DND-41 (cell line): ENCODE measurements around the gene TMEM86B.

ENCODE experiments used
- CTCF ChIP-seq: IDR thresholded peaks from 2 replicates; pipeline ENCODE4 v1.5.1; 2012; ENCODE audit warnings: borderline replicate concordance, low read length, moderate library complexity, mild to moderate bottlenecking; ENCODE audit not compliant: poor library complexity, severe bottlenecking; ENCODE audit errors: extremely low read depth
- EZH2 ChIP-seq: IDR thresholded peaks from 3 replicates; pipeline ENCODE4 v1.6.1; 2012; ENCODE audit warnings: borderline replicate concordance, low read depth, mild to moderate bottlenecking, moderate library complexity, low read length, inconsistent platforms; ENCODE audit not compliant: severe bottlenecking

GRCh38 chr19:55244004-55244680 is 15.6 kb upstream of the TMEM86B start:
- TF ChIP-seq EZH2 (no peak), CTCF (no peak)
